ENCODE data around the gene PROK2. TPM values are rescaled to one million over a fixed set of nuclear protein-coding genes. Genes with fewer than 3 reads are reported as not detected.

The PROK2 gene, protein sequence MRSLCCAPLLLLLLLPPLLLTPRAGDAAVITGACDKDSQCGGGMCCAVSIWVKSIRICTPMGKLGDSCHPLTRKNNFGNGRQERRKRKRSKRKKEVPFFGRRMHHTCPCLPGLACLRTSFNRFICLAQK
- total RNA-seq: 3.0 TPM

DNA sequence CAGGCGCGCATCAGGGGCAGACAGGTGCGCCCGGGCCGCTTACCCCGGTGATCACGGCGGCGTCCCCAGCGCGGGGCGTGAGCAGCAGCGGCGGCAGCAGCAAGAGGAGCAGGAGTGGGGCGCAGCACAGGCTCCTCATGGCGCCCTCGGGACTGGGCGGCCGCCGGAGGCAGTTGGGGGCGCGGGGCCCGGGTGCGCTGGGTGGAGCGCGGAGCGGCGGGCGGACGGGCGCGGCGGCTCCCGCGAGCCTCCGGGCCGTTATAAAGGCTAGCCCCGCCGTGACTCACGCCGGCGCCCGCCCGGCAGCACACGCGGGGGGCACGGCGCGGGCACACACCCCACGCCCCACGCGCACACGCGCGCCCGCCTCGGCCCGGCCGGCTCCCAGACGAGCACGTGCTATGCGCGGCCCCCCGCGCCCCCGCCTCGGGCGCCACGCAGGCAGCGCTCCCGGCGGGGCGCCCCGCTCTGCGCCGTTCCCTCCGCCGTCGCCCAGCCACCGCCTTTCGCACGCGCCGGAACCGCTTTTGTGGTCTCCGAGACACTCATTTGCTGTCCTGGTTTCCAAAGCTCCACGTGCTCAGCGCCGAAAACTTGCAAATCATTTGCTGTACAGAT, at the start of gene PROK2:
PROK2 (minus strand) TSS at position 235 of the 618 bp plus-strand sequence; CDS start at position 139, 96 bp downstream.
- intact Hi-C loops (cut with DNase I): no loop called here
- ATAC-seq (peak; percentile 41), DNase-seq (ENCODE audit: low spot score) (no peak)

DNA sequence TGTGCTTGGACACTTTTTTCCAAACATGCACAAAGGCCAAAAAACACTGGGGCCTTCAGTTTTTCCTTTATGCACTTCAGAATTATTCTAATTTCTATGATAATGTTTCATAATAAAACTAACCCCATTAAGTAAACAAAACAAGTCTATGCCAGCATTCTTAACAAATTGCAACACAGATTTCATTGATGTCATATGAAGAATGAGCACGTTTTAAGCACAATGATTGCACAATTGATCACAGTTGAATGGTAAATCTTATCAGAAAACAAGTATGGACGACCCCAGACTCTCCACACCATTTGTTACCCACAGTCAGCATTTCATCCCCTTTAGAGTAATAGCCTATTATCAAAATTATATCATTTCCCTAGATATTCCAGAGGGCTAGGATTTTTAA, 46.7 kb upstream of the PROK2 start:
- intact Hi-C loops (cut with DNase I): no loop called here
- DNase-seq (ENCODE audit: low spot score) (no peak), ATAC-seq (no peak)

DNA sequence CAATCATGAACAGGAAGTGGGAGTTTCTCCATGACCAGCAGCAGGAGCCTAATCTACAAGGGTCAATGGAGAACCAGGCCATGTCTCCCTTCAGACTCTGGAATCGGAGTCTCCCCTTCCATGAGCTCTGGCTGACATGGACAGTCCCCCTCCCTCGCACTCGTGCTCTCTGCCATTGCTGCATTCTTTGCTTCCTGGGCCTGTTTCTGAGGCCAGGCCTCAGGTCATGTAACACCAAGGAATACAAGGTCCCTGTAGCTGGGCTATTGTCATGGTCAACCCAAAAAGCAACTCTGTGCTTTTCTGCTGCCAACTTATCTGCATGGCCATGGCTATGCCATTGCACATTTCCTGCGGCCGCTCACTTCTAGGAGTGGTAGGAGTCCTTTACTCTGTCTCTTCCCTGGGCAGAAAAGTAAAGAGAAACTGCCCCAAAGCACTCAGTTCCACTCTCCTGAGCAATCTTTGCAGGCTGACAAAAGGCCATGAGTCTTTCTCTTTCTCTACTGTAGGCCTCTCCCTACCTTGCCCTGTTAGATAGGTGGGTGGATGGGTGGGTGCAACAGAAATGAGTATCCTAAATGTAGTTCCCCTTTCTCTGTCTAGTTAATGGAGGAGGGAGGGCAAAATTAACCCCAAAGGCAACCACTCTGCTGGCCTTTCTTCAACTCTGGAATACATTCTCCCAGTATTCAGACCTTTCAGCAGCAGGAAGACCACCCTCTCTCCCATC, 40.8 kb upstream of the PROK2 start:
- ATAC-seq: no peak
- intact Hi-C loops (cut with DNase I): no loop called here
- no peak for DNase-seq (ENCODE audit: low spot score)

DNA sequence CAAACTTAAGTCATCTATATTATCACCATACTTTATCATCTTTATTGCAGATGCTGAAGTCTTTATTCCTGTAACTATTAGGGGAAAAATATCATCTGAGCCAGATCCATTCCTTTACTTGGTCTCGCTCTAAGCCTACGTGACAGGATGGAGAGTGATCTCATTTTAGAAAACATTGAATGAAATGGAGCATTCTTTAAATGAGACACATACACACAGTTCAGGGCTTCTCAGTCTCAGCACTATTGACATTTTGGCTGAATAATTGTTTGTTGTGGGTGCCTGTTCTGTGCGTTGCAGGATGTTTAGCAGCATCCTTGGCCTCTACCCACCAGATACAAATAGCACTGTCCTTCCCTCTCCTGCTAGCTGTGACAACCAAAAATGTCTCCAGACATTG, 36.2 kb upstream of the PROK2 start:
- no peak for DNase-seq (ENCODE audit: low spot score)
- intact Hi-C loops (cut with DNase I): no loop called here
- ATAC-seq: no peak

DNA sequence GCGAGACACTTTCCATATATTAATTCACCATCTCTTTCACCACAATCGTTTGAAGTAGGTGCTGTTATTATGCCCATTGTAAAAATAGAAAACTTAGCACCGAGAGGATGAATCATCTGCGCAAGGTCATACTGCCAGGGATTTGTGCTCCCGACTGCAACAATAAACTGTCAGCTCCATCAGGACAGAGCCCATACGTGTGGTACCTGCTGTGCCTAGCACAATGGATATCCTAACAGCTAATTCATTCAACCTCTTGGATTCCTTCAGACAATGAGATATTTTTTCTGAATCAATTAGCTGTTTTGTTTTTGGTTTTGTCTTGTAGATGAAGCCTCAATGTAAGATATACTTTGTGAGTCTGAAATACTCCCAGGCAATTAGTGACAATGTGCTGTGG, 32.3 kb upstream of the PROK2 start:
- intact Hi-C loops (cut with DNase I): no loop called here
- ATAC-seq (no peak), DNase-seq (ENCODE audit: low spot score) (no peak)

DNA sequence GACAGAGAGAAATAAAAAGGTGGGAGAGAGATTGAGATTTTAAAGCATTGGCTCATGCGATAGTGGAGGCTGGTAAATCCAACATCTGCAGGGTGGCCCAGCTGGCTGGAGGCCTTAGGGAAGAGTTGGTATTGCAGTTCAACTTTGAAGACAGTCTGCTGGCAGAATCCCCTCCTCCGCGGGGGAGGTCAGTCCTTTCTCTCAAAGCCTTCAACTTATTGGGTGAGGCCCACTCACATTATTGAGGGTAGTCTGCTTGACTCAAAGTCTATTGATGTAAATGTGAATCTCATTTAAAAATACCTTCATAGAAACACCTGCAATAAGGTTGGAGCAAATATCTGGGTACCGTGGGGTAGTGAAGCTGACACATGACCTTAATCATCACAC, 31.8 kb upstream of the PROK2 start:
- no peak for DNase-seq (ENCODE audit: low spot score)
- ATAC-seq: no peak
- intact Hi-C loops (cut with DNase I): no loop called here

DNA sequence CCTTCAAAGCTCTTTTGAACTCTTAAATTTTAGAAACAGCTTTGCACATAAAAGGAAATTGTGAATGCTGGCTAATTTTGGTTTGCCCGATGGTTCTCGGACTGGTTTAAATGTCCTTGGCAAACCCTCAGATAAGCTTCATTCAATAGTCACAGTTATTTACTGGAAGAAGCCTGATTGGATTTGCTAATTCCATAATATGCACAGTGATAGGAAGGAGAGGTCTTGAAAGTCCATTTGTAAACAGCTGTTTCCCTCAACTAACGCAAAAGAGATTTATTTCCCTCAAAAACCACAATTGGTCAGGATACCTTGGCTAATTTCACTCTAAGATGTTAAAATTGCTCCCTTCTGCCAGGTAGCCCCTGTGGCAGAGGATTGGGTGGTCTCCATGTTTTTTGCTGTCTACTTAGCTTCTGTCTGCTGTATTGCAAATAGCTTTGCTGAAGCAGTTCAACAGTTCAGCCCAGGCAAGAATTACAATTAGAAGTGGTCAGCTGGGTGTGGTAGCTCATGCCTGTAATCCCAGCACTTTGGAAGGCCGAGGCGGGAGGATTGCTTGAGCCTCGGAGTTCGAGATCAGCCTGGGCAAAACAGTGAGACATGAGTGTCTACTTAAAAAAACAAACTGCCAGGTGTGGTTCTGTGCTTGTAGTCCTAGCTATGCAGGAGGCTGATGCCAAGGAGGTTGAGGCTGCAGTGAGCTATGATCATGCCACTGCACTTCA, 30.6 kb upstream of the PROK2 start:
- ATAC-seq (no peak), DNase-seq (ENCODE audit: low spot score) (no peak)
- intact Hi-C loops (cut with DNase I): no loop called here

DNA sequence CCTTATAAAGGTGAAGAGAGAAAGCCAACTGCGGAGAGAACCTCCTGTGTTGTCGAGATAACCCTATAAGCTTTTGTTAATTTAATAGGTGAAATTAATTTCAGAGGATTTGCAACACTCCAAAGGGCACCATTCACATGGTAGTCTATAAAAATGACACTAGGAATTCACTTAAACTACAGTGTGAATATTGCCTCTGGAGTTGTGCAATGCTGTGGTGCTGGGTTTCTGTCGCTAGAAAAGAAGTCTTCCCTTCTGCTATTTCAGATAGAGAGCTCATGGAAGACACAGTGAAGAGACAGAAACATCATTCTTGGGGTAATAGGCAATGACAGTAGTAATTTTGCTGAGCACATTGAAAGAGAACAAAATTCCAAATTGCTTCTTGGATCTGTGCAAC, 28.8 kb upstream of the PROK2 start:
- DNase-seq (ENCODE audit: low spot score): no peak
- no peak for ATAC-seq
- intact Hi-C loops (cut with DNase I): no loop called here

DNA sequence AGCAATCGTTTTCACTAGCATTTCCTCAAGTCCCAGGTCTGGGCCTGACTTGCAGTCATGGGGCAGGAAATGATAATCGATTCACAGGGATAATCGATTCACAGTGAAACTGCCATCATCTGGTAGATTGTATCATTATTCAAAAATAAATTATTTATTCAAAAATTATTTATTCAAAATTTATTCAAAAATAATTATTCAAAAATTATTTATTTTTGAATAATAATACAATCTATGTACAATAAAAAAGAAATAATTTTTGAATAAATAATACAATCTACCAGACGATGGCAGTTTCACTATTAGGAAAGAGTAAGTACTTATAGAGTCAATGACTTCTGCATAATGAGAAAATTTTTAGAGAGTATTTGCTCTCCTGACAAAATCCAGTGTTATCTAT, 28.1 kb upstream of the PROK2 start:
- ATAC-seq: no peak
- intact Hi-C loops (cut with DNase I): no loop called here
- no peak for DNase-seq (ENCODE audit: low spot score)

DNA sequence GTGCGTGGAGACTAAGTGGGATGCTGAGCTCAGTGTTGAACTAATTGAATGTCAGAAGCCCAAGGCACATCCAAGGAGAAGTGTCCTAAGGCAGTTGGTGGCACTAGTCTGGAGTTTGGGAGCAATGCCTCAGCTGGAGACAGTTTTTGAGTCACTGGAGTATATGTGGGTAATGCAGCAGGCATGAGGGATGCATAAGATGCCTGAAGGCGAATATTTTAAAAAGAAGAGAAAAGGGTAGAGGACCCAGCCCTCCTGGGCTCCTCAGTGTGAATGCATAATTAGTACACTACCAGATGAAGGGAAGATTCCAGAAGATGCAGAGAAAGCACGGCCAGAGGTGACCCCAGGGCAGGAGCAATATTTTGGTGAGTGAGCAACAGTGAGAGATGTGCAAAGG, 25.1 kb upstream of the PROK2 start:
- DNase-seq (ENCODE audit: low spot score) (no peak), ATAC-seq (no peak)
- intact Hi-C loops (cut with DNase I): no loop called here

DNA sequence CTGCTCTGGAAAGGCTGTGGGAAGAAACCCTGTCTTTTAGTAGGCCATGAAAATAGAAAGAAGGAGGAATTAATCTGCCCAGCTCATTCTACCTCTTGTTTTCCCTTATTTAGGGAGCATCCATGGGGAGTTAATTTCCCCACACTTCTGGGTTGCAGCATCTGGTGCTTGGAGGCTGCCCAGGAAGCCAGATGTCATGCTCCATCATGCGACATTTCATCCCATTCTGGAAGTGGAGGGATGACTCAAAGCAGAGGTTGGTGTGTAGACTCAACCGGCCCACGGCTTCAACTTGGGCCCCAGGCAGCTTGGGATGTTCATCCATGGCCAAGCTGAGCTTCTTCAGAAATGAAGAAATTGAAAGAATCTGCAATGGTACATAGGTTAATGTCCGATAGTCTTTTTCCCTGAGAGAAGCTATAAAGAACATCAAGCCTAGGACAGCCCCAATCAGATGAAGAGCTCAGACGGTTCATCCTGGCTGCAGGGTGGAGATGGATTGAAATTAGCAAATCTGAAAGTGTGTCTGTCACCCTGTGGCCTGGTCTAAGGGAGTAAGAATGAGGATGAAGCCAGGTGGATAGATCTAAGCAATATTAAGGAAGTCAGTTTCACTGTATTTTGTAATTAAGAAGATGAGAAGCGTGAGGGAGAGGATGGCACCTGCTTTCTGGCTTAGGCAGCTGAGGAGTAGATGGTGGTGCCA, 24.5 kb upstream of the PROK2 start:
- no peak for DNase-seq (ENCODE audit: low spot score)
- ATAC-seq: no peak
- intact Hi-C loops (cut with DNase I): no loop called here

DNA sequence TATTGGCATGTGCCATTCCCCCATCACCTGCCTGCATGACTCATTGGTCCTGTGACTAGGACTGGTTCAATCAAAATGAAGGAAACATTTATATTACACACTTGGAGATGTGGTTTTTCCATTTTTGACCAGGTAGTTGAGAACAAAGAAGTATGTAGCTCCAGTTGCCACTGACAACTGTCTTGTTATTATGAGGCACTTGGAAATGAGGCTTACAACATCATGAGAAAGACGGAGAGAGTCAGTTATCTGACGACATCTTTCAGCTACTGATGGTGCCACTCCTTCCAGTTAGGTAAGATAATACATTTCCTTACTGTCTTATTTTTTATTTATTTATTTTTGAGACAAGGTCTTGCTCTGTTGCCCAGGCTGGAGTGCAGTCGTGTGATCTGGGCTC, 21.8 kb upstream of the PROK2 start:
- DNase-seq (ENCODE audit: low spot score): no peak
- intact Hi-C loops (cut with DNase I): no loop called here
- ATAC-seq: no peak

DNA sequence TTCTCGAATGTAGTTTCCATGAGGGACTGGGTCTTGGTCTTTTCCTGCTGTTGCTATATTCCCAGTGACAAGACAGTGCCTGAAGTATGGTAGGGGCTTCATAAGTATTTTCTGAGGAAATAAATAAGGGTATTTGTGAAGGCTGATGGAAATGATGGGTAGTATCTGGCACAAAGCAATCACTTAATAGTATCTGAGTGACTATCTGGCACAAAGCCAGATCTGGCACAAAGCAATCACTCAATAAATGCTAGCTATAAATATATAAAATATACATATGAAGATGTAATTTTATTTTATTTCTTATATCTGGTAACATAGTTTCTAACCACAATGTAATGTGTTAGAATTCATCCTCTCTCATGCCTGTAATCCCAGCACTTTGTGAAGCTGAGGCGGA, 20.7 kb upstream of the PROK2 start:
- intact Hi-C loops (cut with DNase I): no loop called here
- DNase-seq (ENCODE audit: low spot score): no peak
- ATAC-seq: no peak

DNA sequence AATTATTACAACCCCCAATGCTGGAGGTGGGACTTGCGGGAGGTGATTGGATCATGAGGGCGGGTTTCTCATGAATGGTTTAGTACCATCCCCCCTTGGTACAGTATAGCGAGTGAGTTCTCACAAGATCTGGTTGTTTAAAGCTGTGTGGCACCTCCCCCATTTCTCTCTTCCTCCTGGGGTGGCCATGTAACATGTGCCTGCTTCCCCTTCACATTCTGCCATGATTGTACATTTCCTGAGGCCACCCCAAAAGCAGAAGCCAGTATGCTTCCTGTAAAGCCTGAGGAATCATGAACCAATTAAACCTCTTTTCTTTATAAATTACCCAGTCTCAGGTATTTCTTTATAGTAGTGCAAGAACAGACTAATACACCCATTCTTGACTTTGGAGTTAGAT, 20.3 kb upstream of the PROK2 start:
- intact Hi-C loops (cut with DNase I): no loop called here
- DNase-seq (ENCODE audit: low spot score) (no peak), ATAC-seq (no peak)

DNA sequence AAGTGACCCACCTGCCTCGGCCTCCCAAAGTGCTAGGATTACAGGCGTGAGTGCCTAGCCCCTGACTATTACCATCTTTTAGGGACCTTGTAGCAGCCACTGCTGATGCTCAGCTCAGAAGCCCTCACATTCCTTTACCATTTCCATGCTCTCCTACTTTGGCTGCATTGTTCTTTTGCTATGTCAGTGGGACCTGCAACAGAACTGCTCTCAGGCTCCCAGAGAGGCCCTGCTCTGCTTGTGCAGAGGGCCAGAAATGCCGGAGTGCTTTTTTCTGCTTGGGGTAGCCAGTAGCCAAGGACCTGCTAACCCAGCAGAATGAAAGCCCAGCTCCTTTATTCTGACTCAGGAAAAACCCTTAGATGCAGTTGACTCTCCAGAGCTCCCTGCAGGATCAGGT, 18.3 kb upstream of the PROK2 start:
- DNase-seq (ENCODE audit: low spot score): no peak
- ATAC-seq: no peak
- intact Hi-C loops (cut with DNase I): no loop called here

DNA sequence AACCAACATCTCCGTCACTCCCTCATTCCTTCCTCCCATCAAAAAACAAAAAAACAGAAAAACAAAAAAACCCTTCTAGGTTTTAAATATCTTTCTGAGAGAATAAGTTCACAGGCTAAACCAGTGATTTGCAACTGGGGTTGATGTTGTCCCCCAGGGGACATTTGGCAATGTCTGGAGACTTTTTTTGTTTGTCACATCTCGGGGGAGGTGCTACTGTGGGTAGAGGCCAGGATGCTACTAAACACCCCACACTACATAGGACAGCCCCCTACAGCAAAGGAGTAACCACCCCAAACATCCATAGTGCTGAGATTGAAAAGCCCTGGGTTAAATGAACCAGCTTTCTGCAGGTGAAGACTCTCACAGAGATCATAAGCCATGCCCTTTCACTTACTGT, 17.0 kb upstream of the PROK2 start:
- intact Hi-C loops (cut with DNase I): no loop called here
- no peak for DNase-seq (ENCODE audit: low spot score)
- no peak for ATAC-seq

DNA sequence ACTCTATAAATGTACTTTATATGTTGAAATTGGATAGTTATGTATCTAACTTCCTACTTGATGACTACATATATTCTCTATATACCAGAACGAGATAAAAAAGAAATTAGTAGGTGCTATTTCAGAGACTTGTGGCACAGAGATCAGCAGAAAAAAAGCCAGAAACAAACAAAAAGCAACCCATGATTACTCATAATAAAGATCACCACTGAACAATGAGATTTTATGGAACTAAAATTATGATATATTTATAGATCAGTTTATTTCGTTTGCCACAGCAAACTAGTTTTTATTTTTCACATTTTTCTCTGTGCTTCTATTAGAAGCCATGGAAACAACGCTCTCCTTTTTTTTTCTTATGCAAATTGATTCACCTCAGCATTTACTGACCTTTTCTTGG, 15.1 kb upstream of the PROK2 start:
- intact Hi-C loops (cut with DNase I): no loop called here
- ATAC-seq (no peak), DNase-seq (ENCODE audit: low spot score) (no peak)

DNA sequence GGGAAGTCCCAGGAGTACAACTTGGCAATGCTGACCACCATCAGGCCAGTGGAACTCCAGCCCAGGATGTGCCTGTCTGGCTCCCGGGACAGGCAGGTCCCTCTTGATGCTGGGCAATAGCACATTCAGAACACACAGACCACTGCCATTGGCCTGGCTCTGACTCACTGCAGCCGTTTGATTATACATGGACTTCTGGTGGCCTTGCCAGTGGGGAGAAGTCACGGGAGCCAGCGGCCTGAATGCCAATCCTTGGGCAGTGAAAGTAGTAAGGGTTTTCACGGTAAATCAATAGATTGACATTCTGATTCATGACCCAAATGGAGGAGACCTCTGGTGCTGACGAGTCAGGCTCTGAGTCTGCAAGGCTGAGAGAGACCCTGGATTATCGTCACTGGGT, 12.5 kb upstream of the PROK2 start:
- DNase-seq (ENCODE audit: low spot score) (no peak), ATAC-seq (no peak)
- intact Hi-C loops (cut with DNase I): no loop called here

DNA sequence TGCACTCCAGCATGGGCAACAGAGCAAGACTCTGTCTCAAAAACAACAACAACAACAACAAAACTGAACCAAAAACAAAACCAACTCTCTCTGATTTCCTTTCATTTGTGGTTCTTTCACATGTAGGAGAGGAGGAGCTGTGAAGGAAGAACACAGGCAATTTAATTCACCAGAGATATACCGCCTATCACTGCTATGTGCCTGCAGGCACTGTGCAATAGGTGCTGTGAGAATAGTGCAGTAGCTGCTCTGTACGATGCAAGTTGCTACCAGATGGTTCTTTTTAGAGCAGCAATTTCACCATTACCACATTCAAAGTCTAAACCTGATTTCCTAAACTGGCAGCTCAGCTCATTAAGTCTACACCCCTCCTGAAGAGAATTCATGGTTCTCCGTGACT, 11.3 kb upstream of the PROK2 start:
- DNase-seq (ENCODE audit: low spot score): no peak
- intact Hi-C loops (cut with DNase I): no loop called here
- ATAC-seq: no peak

DNA sequence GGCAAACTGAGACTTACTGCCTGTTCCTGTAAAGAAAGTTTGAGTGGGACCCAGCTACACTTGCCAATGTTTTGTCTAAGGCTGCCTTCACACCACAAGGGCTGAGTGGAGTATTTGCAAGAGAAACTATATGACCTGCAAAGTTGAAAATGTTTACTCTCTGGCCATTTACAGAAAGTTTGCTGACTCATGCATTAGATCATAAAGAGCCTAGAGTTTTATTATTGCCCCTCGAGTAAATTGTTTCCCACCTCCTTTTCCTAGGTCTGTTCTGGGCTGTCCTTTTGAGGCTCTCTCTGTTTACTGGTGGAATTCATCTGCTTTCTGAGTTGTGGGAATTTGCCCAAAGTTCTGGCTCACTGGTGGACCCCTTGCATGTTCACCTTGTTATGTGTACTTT, 6.7 kb upstream of the PROK2 start:
- ATAC-seq (no peak), DNase-seq (ENCODE audit: low spot score) (no peak)
- intact Hi-C loops (cut with DNase I): no loop called here

Data from sciatic nerve (tissue), 2 donors.